A549 (cell line): Measurements from ENCODE around the gene LRRC37A2. TPM values are rescaled to one million over a fixed set of nuclear protein-coding genes. Genes with fewer than 3 reads are reported as not detected.
"Not testable (repeated sequence)": the region's sequence is repeated elsewhere in the genome, so short reads cannot be mapped to it uniquely, and the experiment has no call there.

Source experiments
- ATAC-seq, 2 experiments: fragments of 200-7000 bp in 1 of 2; fragments of >200 bp in 1 of 2; cut with Nextera tagmentation in 1 of 2; cut with Tn5 transposase in 1 of 2; 3 replicates each; pipeline versions ENCODE4 v1.8.0 to v1.9.1; 2018 to 2020; ENCODE audit warnings: mild to moderate bottlenecking in 1 of 2, moderate library complexity in 1 of 2
- CTCF ChIA-PET: fragments of 300-600 bp; sonication (Branson Sonifier 250); formaldehyde crosslinking; extraction: SDS; loops from one replicate; lab custom pipeline; 2021; ENCODE audit warnings: antibody characterized with exemption, inconsistent platforms; lab: Yijun Ruan, JAX
- POLR2A ChIA-PET: fragments of 350-600 bp; formaldehyde crosslinking; extraction: SDS; loops from one replicate; lab custom pipeline; 2021; ENCODE audit warnings: antibody characterized with exemption, inconsistent platforms; lab: Yijun Ruan, JAX
- DNase-seq, 2 experiments: peaks; one replicate each; pipeline versions ENCODE4 v3.0.0 to v3.0.0-alpha.2; 2011 to 2016; ENCODE audit warnings: low read depth in 1 of 2, low spot score in 1 of 2
- FAIRE-seq: peaks from 2 replicates; lab custom pipeline; 2011; peaks lifted over from hg19 to GRCh38; lab: Jason Lieb, UNC
- H3K27ac ChIP-seq, 2 experiments: fragments of >200 bp; sonication (Bioruptor Twin); formaldehyde crosslinking; 3 replicates each; pipeline ENCODE4 v1.5.1; 2016 to 2017
- H3K4me1 ChIP-seq: fragments of >200 bp; sonication (Bioruptor Twin); formaldehyde crosslinking; 3 replicates; pipeline ENCODE4 v1.6.1; 2016
- H3K4me2 ChIP-seq: fragments of >200 bp; sonication (Bioruptor Twin); formaldehyde crosslinking; 3 replicates; pipeline ENCODE4 v1.6.1; 2016
- H3K4me3 ChIP-seq: fragments of >200 bp; sonication (Bioruptor Twin); formaldehyde crosslinking; 3 replicates; pipeline ENCODE4 v1.5.1; 2016
- H3K9me3 ChIP-seq: fragments of >200 bp; sonication (Bioruptor Twin); formaldehyde crosslinking; 3 replicates; pipeline ENCODE4 v1.6.1; 2016
- WGBS: methylation state at CpG from one replicate; pipeline ENCODE4 v1.1.6; 2017; ENCODE audit errors: missing lambda C conversion rate; 5-methylcytosine and 5-hydroxymethylcytosine counted together
- polyA minus RNA-seq: library from RNA; depleted of rRNA, polyadenylated mRNA; stranded (reverse); fragments of >200 nt; gene quantifications from 2 replicates; pipeline ENCODE4 v1.2.3, GENCODE V29; 2011; rRNA and poly(A)+ RNA removed
- polyA plus RNA-seq, 4 experiments: library from polyadenylated mRNA; depleted of rRNA in 3 of 4; stranded (reverse); fragments of >200 nt; fragmentation: RNase III in 1 of 4; extraction: RNeasy Plus Mini Kit Qiagen cat#74134 plus additional on column Dnase treatment in 1 of 4; gene quantifications; 2 replicates in 3 of 4; 3 replicates in 1 of 4; pipeline ENCODE4 v1.2.3, GENCODE V29; 2011 to 2017

The LRRC37A2 gene
- 5.7 and 6.2 TPM in 2 replicates for polyA plus RNA-seq (2011; rRNA removed)
- 2.0 TPM in 2 replicates for polyA plus RNA-seq (2012; cell fraction: cytosol; rRNA removed)
- 3.1 and 4.5 TPM in 2 replicates for polyA plus RNA-seq (2012; cell fraction: nucleus; rRNA removed)
- polyA plus RNA-seq (2017; fragmentation: RNase III; extraction: RNeasy Plus Mini Kit Qiagen cat#74134 plus additional on column Dnase treatment): 2.3 to 2.7 TPM (median 2.4 TPM) in 3 replicates
- 10.8 and 12.2 TPM in 2 replicates for polyA minus RNA-seq

- H3K27ac ChIP-seq, H3K4me3 ChIP-seq, DNase-seq, H3K4me1 ChIP-seq, H3K4me2 ChIP-seq, H3K9me3 ChIP-seq, POLR2A ChIA-PET, ATAC-seq, FAIRE-seq, CTCF ChIA-PET: not testable (repeated sequence)
- no CpG with 5 or more reads among the region's 11 CpGs for WGBS
Measured at GRCh38 chr17:46512168-46512567, at the start of gene LRRC37A2. Gene LRRC37A2, plus strand, starts transcription at chr17:46512468. Its CDS starts 245 bp downstream, at chr17:46512713.

- POLR2A ChIA-PET, DNase-seq, H3K4me3 ChIP-seq, H3K9me3 ChIP-seq, CTCF ChIA-PET, H3K4me2 ChIP-seq, ATAC-seq, FAIRE-seq, H3K27ac ChIP-seq, H3K4me1 ChIP-seq: not testable (repeated sequence)
- WGBS: no CpG with 5 or more reads among the region's 5 CpGs
Measured at GRCh38 chr17:46467618-46468017, 44.6 kb upstream of the LRRC37A2 start.

GRCh38 chr17:46474489-46474888 lies 37.8 kb upstream of the LRRC37A2 start:
- H3K4me1 ChIP-seq, H3K4me2 ChIP-seq, CTCF ChIA-PET, DNase-seq, H3K9me3 ChIP-seq, H3K27ac ChIP-seq, ATAC-seq, POLR2A ChIA-PET, H3K4me3 ChIP-seq: not testable (repeated sequence)
- no CpG with 5 or more reads among the region's 3 CpGs for WGBS
- peak; percentile 89 for FAIRE-seq

DNA sequence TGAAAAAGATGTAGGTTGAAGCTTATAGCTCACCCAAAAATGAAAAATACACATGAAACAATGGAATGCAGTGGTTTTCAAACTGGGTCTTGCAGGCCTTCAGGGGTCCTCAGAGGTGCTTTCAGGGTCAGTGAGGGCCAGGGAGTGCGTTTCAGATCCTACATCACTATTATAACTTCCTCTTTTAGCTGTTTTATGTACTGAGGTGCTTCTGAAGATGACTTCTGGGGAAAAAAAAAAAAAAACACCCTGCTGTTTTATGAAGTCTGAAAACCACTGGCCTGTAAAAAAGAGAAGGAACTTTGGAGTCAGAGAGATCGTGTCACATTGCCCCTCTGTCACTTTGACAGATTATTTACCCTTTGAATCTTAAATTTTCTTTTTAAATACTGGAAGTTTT lies 36.7 kb upstream of the LRRC37A2 start:
- DNase-seq, POLR2A ChIA-PET, FAIRE-seq, H3K4me2 ChIP-seq, H3K9me3 ChIP-seq, H3K27ac ChIP-seq, ATAC-seq, CTCF ChIA-PET, H3K4me3 ChIP-seq, H3K4me1 ChIP-seq: not testable (repeated sequence)
- WGBS: no CpG with 5 or more reads among the region's 2 CpGs

GRCh38 chr17:46478823-46479222 lies 33.4 kb upstream of the LRRC37A2 start:
- WGBS: no CpG with 5 or more reads among the region's 3 CpGs
- DNase-seq, ATAC-seq, H3K9me3 ChIP-seq, H3K4me1 ChIP-seq, FAIRE-seq, H3K4me2 ChIP-seq, CTCF ChIA-PET, POLR2A ChIA-PET, H3K4me3 ChIP-seq, H3K27ac ChIP-seq: not testable (repeated sequence)

DNA sequence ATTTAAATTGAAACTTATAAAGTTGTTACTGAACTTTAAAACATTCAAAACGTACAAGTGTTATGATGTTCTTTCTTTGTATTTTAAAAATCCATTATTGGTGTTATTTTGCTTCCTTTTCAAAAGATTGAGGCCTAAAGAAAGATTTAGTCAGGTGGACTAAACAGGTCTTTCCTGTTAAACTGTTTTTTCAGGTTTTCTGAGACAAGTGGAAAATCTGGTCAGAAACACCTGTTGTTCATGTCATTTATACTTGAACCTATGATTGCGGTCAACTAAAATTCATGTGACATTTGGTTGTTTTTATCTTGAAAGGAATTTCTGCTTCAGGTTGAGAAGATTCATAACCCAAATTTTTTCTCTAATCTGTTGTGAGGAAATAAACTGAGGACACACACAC lies 31.0 kb upstream of the LRRC37A2 start:
- H3K9me3 ChIP-seq, ATAC-seq, DNase-seq, H3K27ac ChIP-seq, H3K4me1 ChIP-seq, POLR2A ChIA-PET, H3K4me2 ChIP-seq, H3K4me3 ChIP-seq, CTCF ChIA-PET: not testable (repeated sequence)
- WGBS: no CpG with 5 or more reads among the region's 2 CpGs
- peak; percentile 94 for FAIRE-seq

- H3K4me2 ChIP-seq, ATAC-seq, H3K27ac ChIP-seq, POLR2A ChIA-PET, H3K4me3 ChIP-seq, DNase-seq, H3K4me1 ChIP-seq, FAIRE-seq, H3K9me3 ChIP-seq: not testable (repeated sequence)
- CTCF ChIA-PET: interaction anchor here (1.0 kb wide), 1 partner anchor 490 kb away, joined by 6 read pairs; no protein-coding TSS in a partner anchor
- WGBS: 93% methylated on average over 12 of the region's 16 CpGs
Measured at GRCh38 chr17:46492021-46492420, 20.2 kb upstream of the LRRC37A2 start.

- DNase-seq, FAIRE-seq, H3K4me3 ChIP-seq, H3K4me2 ChIP-seq, POLR2A ChIA-PET, CTCF ChIA-PET, H3K27ac ChIP-seq, ATAC-seq, H3K9me3 ChIP-seq, H3K4me1 ChIP-seq: not testable (repeated sequence)
- WGBS: no CpG with 5 or more reads among the region's 6 CpGs
Measured at GRCh38 chr17:46499437-46500139, 12.7 kb upstream of the LRRC37A2 start.

- H3K4me3 ChIP-seq, DNase-seq, H3K4me2 ChIP-seq, H3K9me3 ChIP-seq, FAIRE-seq, H3K27ac ChIP-seq, POLR2A ChIA-PET, CTCF ChIA-PET, H3K4me1 ChIP-seq, ATAC-seq: not testable (repeated sequence)
- WGBS: 94% methylated on average over 6 of the region's 7 CpGs
Measured at GRCh38 chr17:46505896-46506295, 6.4 kb upstream of the LRRC37A2 start.

DNA sequence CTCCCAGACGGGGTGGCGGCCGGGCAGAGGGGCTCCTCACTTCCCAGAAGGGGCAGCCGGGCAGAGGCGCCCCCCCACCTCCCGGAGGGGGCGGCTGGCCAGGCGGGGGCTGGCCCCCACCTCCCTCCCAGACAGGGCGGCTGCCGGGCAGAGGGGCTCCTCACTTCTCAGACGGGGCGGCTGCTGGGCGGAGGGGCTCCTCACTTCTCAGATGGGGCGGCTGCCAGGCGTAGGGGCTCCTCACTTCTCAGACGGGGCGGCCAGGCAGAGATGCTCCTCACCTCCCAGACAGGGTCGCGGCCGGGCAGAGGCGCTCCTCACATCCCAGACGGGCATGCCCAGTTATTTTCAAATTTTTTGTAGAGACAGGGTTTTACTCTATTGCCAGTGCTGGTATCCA lies 22.4 kb downstream of the LRRC37A2 start:
- FAIRE-seq, H3K9me3 ChIP-seq, ATAC-seq, H3K4me1 ChIP-seq, DNase-seq, POLR2A ChIA-PET, CTCF ChIA-PET, H3K4me3 ChIP-seq, H3K27ac ChIP-seq, H3K4me2 ChIP-seq: not testable (repeated sequence)
- WGBS: 87% methylated on average over 13 of the region's 22 CpGs

DNA sequence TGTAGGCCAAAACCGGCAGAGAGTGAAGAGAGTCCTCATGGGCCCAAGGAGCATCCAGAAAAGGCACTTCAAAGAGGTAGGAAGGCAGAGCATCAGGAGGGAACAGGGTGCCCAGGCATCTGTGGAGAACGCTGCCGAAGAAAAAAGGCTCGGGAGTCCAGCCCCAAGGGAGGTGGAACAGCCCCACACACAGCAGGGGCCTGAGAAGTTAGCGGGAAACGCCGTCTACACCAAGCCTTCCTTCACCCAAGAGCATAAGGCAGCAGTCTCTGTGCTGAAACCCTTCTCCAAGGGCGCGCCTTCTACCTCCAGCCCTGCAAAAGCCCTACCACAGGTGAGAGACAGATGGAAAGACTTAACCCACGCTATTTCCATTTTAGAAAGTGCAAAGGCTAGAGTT lies 36.3 kb downstream of the LRRC37A2 start:
- FAIRE-seq, H3K4me1 ChIP-seq, H3K4me3 ChIP-seq, ATAC-seq, DNase-seq, H3K4me2 ChIP-seq, H3K27ac ChIP-seq, H3K9me3 ChIP-seq, CTCF ChIA-PET, POLR2A ChIA-PET: not testable (repeated sequence)
- WGBS: 95% methylated on average over 9 of the region's 10 CpGs
